Fibroblast of the aortic adventitia (primary cell): ENCODE measurements around the gene TTC34. TPM values are rescaled to one million over a fixed set of nuclear protein-coding genes. Genes with fewer than 3 reads are reported as not detected.

Source experiments
- DNase-seq: peaks from one replicate; pipeline ENCODE4 v3.0.0-alpha.2; 2010; ENCODE audit warnings: low read depth
- H3K4me3 ChIP-seq: 2 replicates; pipeline ENCODE4 v1.5.1; 2011; ENCODE audit warnings: low read depth, mild to moderate bottlenecking, control low read depth, low read length, moderate library complexity
- CTCF ChIP-seq: IDR thresholded peaks from 2 replicates; pipeline ENCODE4 v1.5.1; 2011; ENCODE audit warnings: mild to moderate bottlenecking, low read length, control low read depth, inconsistent platforms; ENCODE audit not compliant: insufficient read depth
- total RNA-seq: library from RNA; depleted of rRNA; stranded (reverse); fragments of >200 nt; gene quantifications from 2 replicates; pipeline ENCODE4 v1.2.3, GENCODE V29; 2012; ENCODE audit warnings: low replicate concordance

TTC34 gene
- total RNA-seq, 1 donor = 0.27 TPM

GRCh38 chr1:2605509-2606395 lies 195.7 kb downstream of the TTC34 start:
- no peak for DNase-seq
- no peak for TF ChIP-seq CTCF
- no peak overlapping the region for H3K4me3 ChIP-seq

GRCh38 chr1:2604844-2605508 lies 196.5 kb downstream of the TTC34 start:
- H3K4me3 ChIP-seq = no peak overlapping the region
- DNase-seq = no peak
- TF ChIP-seq CTCF = no peak

- TF ChIP-seq CTCF = no peak
- H3K4me3 ChIP-seq = no peak overlapping the region
- no peak for DNase-seq
These were observed 197.2 kb downstream of the TTC34 start for GRCh38 chr1:2604156-2604843.

- no peak for DNase-seq
- no peak for TF ChIP-seq CTCF
- no peak overlapping the region for H3K4me3 ChIP-seq
These were observed 197.9 kb downstream of the TTC34 start for GRCh38 chr1:2603521-2604155.

GRCh38 chr1:2602866-2603520 lies 198.5 kb downstream of the TTC34 start:
- DNase-seq = no peak
- no peak for TF ChIP-seq CTCF
- H3K4me3 ChIP-seq = no peak overlapping the region

GRCh38 chr1:2602311-2602835 lies 199.1 kb downstream of the TTC34 start:
- no peak overlapping the region for H3K4me3 ChIP-seq
- DNase-seq = no peak
- TF ChIP-seq CTCF = no peak
